OCI-LY3 (cell line): Measurements from ENCODE around the gene YWHAQ.

Source experiments
- H2AFZ ChIP-seq: fragments of 200-600, 300-600 bp; shearing (Covaris generic); 2 replicates; pipeline ENCODE4 v1.6.0; 2014; ENCODE audit warnings: antibody characterized with exemption, low read depth, low read length
- H3K27ac ChIP-seq: fragments of 200-600, 300-600 bp; sonication (generic); 2 replicates; pipeline ENCODE4 v1.5.1; 2014; ENCODE audit warnings: mild to moderate bottlenecking, low read length, moderate library complexity, mixed read lengths
- H3K27me3 ChIP-seq: fragments of 200-600, 300-600 bp; sonication (generic); 2 replicates; pipeline ENCODE4 v1.6.1; 2014; ENCODE audit warnings: low read depth, low read length, mixed read lengths
- H3K36me3 ChIP-seq: fragments of 200-600, 300-600 bp; sonication (generic); replicated peaks from 2 replicates; pipeline ENCODE3; 2014; ENCODE audit warnings: low read depth, low read length, mixed read lengths
- H3K4me1 ChIP-seq: fragments of 300-600, 200-600 bp; sonication (generic); 2 replicates; pipeline ENCODE4 v1.6.1; 2014; ENCODE audit warnings: low read length, mixed read lengths
- H3K4me2 ChIP-seq: fragments of 200-600, 300-600 bp; sonication (generic); 2 replicates; pipeline ENCODE4 v1.6.1; 2014; ENCODE audit warnings: low read length, mixed read lengths
- H3K4me3 ChIP-seq: fragments of 300-600, 200-600 bp; sonication (generic); 2 replicates; pipeline ENCODE4 v1.5.1; 2014; ENCODE audit warnings: antibody characterized with exemption, mild to moderate bottlenecking, low read length, moderate library complexity
- H3K79me2 ChIP-seq: fragments of 300-600, 200-600 bp; shearing (Covaris generic); 2 replicates; pipeline ENCODE4 v1.6.1; 2014; ENCODE audit warnings: mild to moderate bottlenecking, low read length, mixed read lengths
- H3K9ac ChIP-seq: fragments of 300-600, 200-600 bp; shearing (Covaris generic); 2 replicates; pipeline ENCODE4 v1.6.0; 2014; ENCODE audit warnings: mild to moderate bottlenecking, low read length, moderate library complexity
- H3K9me3 ChIP-seq: fragments of 200-600, 300-600 bp; shearing (Covaris generic); 2 replicates; pipeline ENCODE4 v1.6.1; 2014; ENCODE audit warnings: low read length, mixed read lengths; ENCODE audit not compliant: insufficient read depth
- H4K20me1 ChIP-seq: fragments of 200-600, 300-600 bp; sonication (generic); 2 replicates; pipeline ENCODE4 v1.6.1; 2016; ENCODE audit warnings: low read length, mixed read lengths; ENCODE audit not compliant: insufficient read depth
- CTCF ChIP-seq: fragments of 200-600, 300-600 bp; sonication (generic); IDR thresholded peaks from 2 replicates; pipeline ENCODE4 v1.5.1; 2014; ENCODE audit warnings: antibody characterized with exemption, low read length, low read depth
- EZH2phosphoT487 ChIP-seq: fragments of 200-600 bp; shearing (Covaris generic); IDR thresholded peaks from 2 replicates; pipeline ENCODE4 v1.6.1; 2018; ENCODE audit warnings: antibody characterized with exemption, mixed run types, low read depth

The YWHAQ gene

GRCh38 chr2:9547262-9547991 is 83.4 kb downstream of the YWHAQ start:
- Histone ChIP-seq H3K36me3 (no peaks in the 10 kb centered on the region), H3K79me2 (peaks cover 76% of the 10 kb centered on the region), H3K9ac (no peak overlapping the region), H3K27ac (no peak overlapping the region), H3K9me3 (no peaks in the 10 kb centered on the region), H3K4me1 (peaks cover 79% of the 10 kb centered on the region), H2AFZ (no peak overlapping the region), H3K4me2 (no peak overlapping the region), H4K20me1 (peaks cover 17% of the 10 kb centered on the region), H3K4me3 (peak overlapping the region; percentile 62; the same call in 1 of the 2 replicates), H3K27me3 (no peaks in the 10 kb centered on the region)
- TF ChIP-seq EZH2phosphoT487: no peak

- Histone ChIP-seq H3K9ac (no peak overlapping the region), H3K36me3 (no peaks in the 10 kb centered on the region), H3K9me3 (no peaks in the 10 kb centered on the region), H3K27ac (no peak overlapping the region), H2AFZ (no peak overlapping the region), H4K20me1 (peaks cover 10% of the 10 kb centered on the region; the same call in 1 of the 2 replicates), H3K4me1 (peaks cover 61% of the 10 kb centered on the region), H3K4me3 (no peak overlapping the region), H3K79me2 (peaks cover 64% of the 10 kb centered on the region), H3K27me3 (no peaks in the 10 kb centered on the region), H3K4me2 (no peak overlapping the region)
- TF ChIP-seq EZH2phosphoT487 (no peak), CTCF (no peak)
These were observed 85.3 kb downstream of the YWHAQ start for GRCh38 chr2:9545502-9545901.

GRCh38 chr2:9543557-9543956 is 87.2 kb downstream of the YWHAQ start:
- peaks cover 57% of the 10 kb centered on the region for H3K4me1 ChIP-seq
- peak overlapping the region; percentile 3; the same call in 1 of the 2 replicates for H3K4me3 ChIP-seq
- H3K36me3 ChIP-seq: peaks cover 6% of the 10 kb centered on the region
- H3K79me2 ChIP-seq: peaks cover 45% of the 10 kb centered on the region
- no peak for TF ChIP-seq CTCF
- no peak for TF ChIP-seq EZH2phosphoT487
- H3K4me2 ChIP-seq: peak overlapping the region; percentile 51
- no peaks in the 10 kb centered on the region for H3K27me3 ChIP-seq
- peak overlapping the region; percentile 5; the same call in 1 of the 2 replicates for H3K9ac ChIP-seq
- H3K27ac ChIP-seq: peak overlapping the region; percentile 15; the same call in 1 of the 2 replicates
- no peak overlapping the region for H2AFZ ChIP-seq
- peaks cover 10% of the 10 kb centered on the region; the same call in 1 of the 2 replicates for H4K20me1 ChIP-seq
- no peaks in the 10 kb centered on the region for H3K9me3 ChIP-seq

GRCh38 chr2:9539531-9539930 is 91.3 kb downstream of the YWHAQ start:
- TF ChIP-seq CTCF (no peak), EZH2phosphoT487 (no peak)
- Histone ChIP-seq H3K36me3 (peaks cover 7% of the 10 kb centered on the region), H3K4me1 (peaks cover 49% of the 10 kb centered on the region), H3K4me2 (peak overlapping the region; percentile 30), H3K9ac (no peak overlapping the region), H3K9me3 (no peaks in the 10 kb centered on the region), H3K27me3 (no peaks in the 10 kb centered on the region), H4K20me1 (peaks cover 5% of the 10 kb centered on the region; the same call in 1 of the 2 replicates), H3K27ac (peak overlapping the region; percentile 10; the same call in 1 of the 2 replicates), H2AFZ (no peak overlapping the region), H3K79me2 (peaks cover 10% of the 10 kb centered on the region), H3K4me3 (peak overlapping the region; percentile 12; the same call in 1 of the 2 replicates)
